HepG2 (cell line): Measurements from ENCODE around the gene SOWAHD. TPM values are rescaled to one million over a fixed set of nuclear protein-coding genes. Genes with fewer than 3 reads are reported as not detected.

Source experiments
- ATAC-seq: fragments of 200-7000 bp; cut with Tn5 transposase; 3 replicates; pipeline ENCODE4 v1.9.1; 2020; ENCODE audit warnings: mild to moderate bottlenecking, moderate library complexity
- BruUV-seq: library from RNA; stranded (reverse); fragments of 400-500 nt; replicated peaks from 2 replicates; lab custom pipeline; 2021; lab: Mats Ljungman, UMichigan
- CTCF ChIA-PET: fragments of 300-600 bp; formaldehyde crosslinking; extraction: SDS; loops from one replicate; lab custom pipeline; 2021; ENCODE audit warnings: low total read pairs, inconsistent platforms, low intra/inter-chr PET ratio; lab: Yijun Ruan, JAX
- POLR2A ChIA-PET: fragments of 350-600 bp; sonication (Branson Sonifier 250); formaldehyde crosslinking; loops from one replicate; lab custom pipeline; 2020; ENCODE audit warnings: antibody characterized with exemption, inconsistent platforms; lab: Yijun Ruan, JAX
- DNase-seq: peaks from one replicate; pipeline ENCODE4 v3.0.0-alpha.2; 2015; ENCODE audit warnings: low spot score
- FAIRE-seq: peaks from 3 replicates; lab custom pipeline; 2011; peaks lifted over from hg19 to GRCh38; lab: Jason Lieb, UNC
- H2AFZ ChIP-seq: one replicate; pipeline ENCODE4 v1.6.1; 2011; ENCODE audit warnings: low read length, inconsistent platforms
- H3K27ac ChIP-seq: fragments of 300-600 bp; 3 replicates; pipeline ENCODE4 v1.8.0; 2011; ENCODE audit warnings: mixed run types, mild to moderate bottlenecking, mixed read lengths, low read length, inconsistent platforms; ENCODE audit not compliant: insufficient read depth; ENCODE audit errors: extremely low read length
- H3K27me3 ChIP-seq, 2 experiments: fragments of 200-600 bp in 1 of 2; 2 replicates in 1 of 2; 3 replicates in 1 of 2; pipeline versions ENCODE4 v1.6.0 to v1.8.0; 2011; ENCODE audit warnings: low read length in 2 of 2, mild to moderate bottlenecking in 2 of 2, moderate library complexity in 2 of 2, inconsistent platforms in 1 of 2; ENCODE audit not compliant: insufficient read depth in 2 of 2, control insufficient read depth in 1 of 2
- H3K36me3 ChIP-seq, 2 experiments: fragments of 200-600 bp in 1 of 2; replicated peaks in 1 of 2; 2 replicates in 1 of 2; 3 replicates in 1 of 2; pipeline versions ENCODE4 v1.5.1 to v1.8.0; 2011; ENCODE audit warnings: low read length in 2 of 2, inconsistent platforms in 1 of 2; ENCODE audit not compliant: insufficient read depth in 2 of 2, control insufficient read depth in 1 of 2
- H3K4me1 ChIP-seq: 2 replicates; pipeline ENCODE4 v1.5.1; 2012; ENCODE audit warnings: low read length, inconsistent platforms; ENCODE audit not compliant: insufficient read depth
- H3K4me2 ChIP-seq: 2 replicates; pipeline ENCODE4 v1.6.0; 2011; ENCODE audit warnings: low read depth, low read length, inconsistent platforms
- H3K4me3 ChIP-seq, 3 experiments: fragments of 200-600 bp in 1 of 3; sonication (generic), shearing (Covaris generic) in 1 of 3; replicated peaks in 1 of 3; 2 replicates each; pipeline ENCODE4 v1.5.1; 2011 to 2016; ENCODE audit warnings: low read length in 3 of 3, inconsistent platforms in 2 of 3, low read depth in 2 of 3, mild to moderate bottlenecking in 2 of 3, control low read depth in 1 of 3, mixed read lengths in 1 of 3; ENCODE audit not compliant: insufficient read depth in 1 of 3
- H3K79me2 ChIP-seq: one replicate; pipeline ENCODE4 v1.6.1; 2011; ENCODE audit warnings: low read length, inconsistent platforms; ENCODE audit not compliant: insufficient read depth
- H3K9ac ChIP-seq: 2 replicates; pipeline ENCODE4 v1.6.0; 2011; ENCODE audit warnings: mild to moderate bottlenecking, low read depth, low read length, inconsistent platforms; ENCODE audit not compliant: insufficient read depth
- H3K9me3 ChIP-seq: 2 replicates; pipeline ENCODE4 v1.5.1; 2012; ENCODE audit warnings: mild to moderate bottlenecking, low read length
- H4K20me1 ChIP-seq: 2 replicates; pipeline ENCODE4 v1.6.0; 2011; ENCODE audit warnings: inconsistent platforms, mild to moderate bottlenecking, low read length, moderate library complexity; ENCODE audit not compliant: insufficient read depth
- BATF2 ChIP-seq: sonication (generic); formaldehyde crosslinking; IDR thresholded peaks from 2 replicates; pipeline ENCODE4 v1.8.0; 2022; ENCODE audit warnings: mild to moderate bottlenecking, missing genetic modification reagents, moderate library complexity
- BORCS8-MEF2B ChIP-seq: sonication (generic); formaldehyde crosslinking; IDR thresholded peaks from 2 replicates; pipeline ENCODE4 v1.8.0; 2022; ENCODE audit warnings: mild to moderate bottlenecking, missing genetic modification reagents
- FOXO1 ChIP-seq: sonication (generic); formaldehyde crosslinking; IDR thresholded peaks from 2 replicates; pipeline ENCODE4 v1.4.0; 2020; ENCODE audit warnings: missing genetic modification reagents
- HNRNPL ChIP-seq: fragments of 200-400 bp; formaldehyde crosslinking; IDR thresholded peaks from 2 replicates; pipeline ENCODE4 v1.6.1; 2017; ENCODE audit warnings: mild to moderate bottlenecking, low read depth, low read length
- NR2C2 ChIP-seq: sonication (generic); formaldehyde crosslinking; IDR thresholded peaks from 2 replicates; pipeline ENCODE4 v1.4.0; 2020; ENCODE audit warnings: missing genetic modification reagents, mild to moderate bottlenecking, moderate library complexity, borderline replicate concordance
- PHF8 ChIP-seq: sonication (generic); formaldehyde crosslinking; IDR thresholded peaks from 2 replicates; pipeline ENCODE4 v1.5.0; 2020; ENCODE audit warnings: missing genetic modification reagents
- SAP130 ChIP-seq: IDR thresholded peaks from 2 replicates; pipeline ENCODE4 v1.6.1; 2016; ENCODE audit warnings: low read depth
- TRIM22 ChIP-seq: fragments of 450-650 bp; IDR thresholded peaks from 2 replicates; pipeline ENCODE4 v1.6.1; 2017
- ZNF142 ChIP-seq: sonication (generic); formaldehyde crosslinking; IDR thresholded peaks from 2 replicates; pipeline ENCODE4 v1.4.0; 2020; ENCODE audit warnings: missing genetic modification reagents
- ZNF230 ChIP-seq: sonication (generic); formaldehyde crosslinking; IDR thresholded peaks from 2 replicates; pipeline ENCODE4 v1.4.0; 2020; ENCODE audit warnings: mild to moderate bottlenecking, missing genetic modification reagents
- ZNF3 ChIP-seq: IDR thresholded peaks from 2 replicates; pipeline ENCODE4 v1.7.0; 2017; ENCODE audit warnings: inconsistent platforms
- ZNF350 ChIP-seq: sonication (generic); formaldehyde crosslinking; IDR thresholded peaks from 2 replicates; pipeline ENCODE4 v1.4.0; 2020; ENCODE audit warnings: mild to moderate bottlenecking, low read depth, missing genetic modification reagents, borderline replicate concordance
- ZNF501 ChIP-seq: sonication (generic); formaldehyde crosslinking; IDR thresholded peaks from 2 replicates; pipeline ENCODE4 v1.5.1; 2020; ENCODE audit warnings: mild to moderate bottlenecking, moderate library complexity, missing genetic modification reagents
- WGBS: methylation state at CpG from one replicate; pipeline ENCODE4 v1.1.6; 2017; ENCODE audit warnings: low lambda C conversion rate; 5-methylcytosine and 5-hydroxymethylcytosine counted together
- in situ Hi-C: cut with HindIII; loops from 2 replicates; pipeline ENCODE4 v1.10.0; 2017; ENCODE audit warnings: low pct_unique_long_range_greater_than_20kb; ENCODE audit not compliant: extremely low pct_ligation_motif_present
- intact Hi-C: fragments of 100-400 bp; cut with micrococcal nuclease; formaldehyde crosslinking; loops from one replicate; pipeline ENCODE4 v1.10.0; 2022; ENCODE audit not compliant: unreplicated experiment
- polyA plus RNA-seq, 8 experiments: library from polyadenylated mRNA; depleted of rRNA in 3 of 8; stranded (reverse) in 7 of 8; unstranded in 1 of 8; fragments of >200 nt; fragmentation: Illumina TruSeq in 4 of 8; extraction: Trizol in 4 of 8; gene quantifications; 2 replicates each; pipeline versions ENCODE4 v1.2.1 to v1.2.3, GENCODE V29; 2011 to 2016; ENCODE audit warnings: low read depth in 4 of 8, missing spikeins in 1 of 8, mixed read lengths in 1 of 8; ENCODE audit not compliant: insufficient read depth in 1 of 8
- total RNA-seq, 5 experiments: library from RNA; depleted of rRNA; stranded (reverse); fragments of >200 nt; fragmentation: Illumina TruSeq; extraction: Trizol; gene quantifications; 2 replicates each; pipeline ENCODE4 v1.2.3, GENCODE V29; 2016; ENCODE audit warnings: low read depth in 1 of 5

Gene SOWAHD
- total and polyA plus RNA-seq, 2 of the 13 experiments (the other 11 are each of a cell fraction or from before 2014, with no cell fraction given), result 1.0 to 1.3 TPM

GRCh38 chrX:119791437-119792231, 33.2 kb downstream of the SOWAHD start, which contains the start of gene RPL39 (continued):
- TF ChIP-seq PHF8 (CRISPR knock-in tag) (peak; percentile 77), ZNF501 (peak; percentile 64), ZNF230 (CRISPR knock-in tag) (peak; percentile 31; the same call in 1 of the 2 replicates), ZNF350 (CRISPR knock-in tag) (peak; percentile 70; the same call in 1 of the 2 replicates), SAP130 (CRISPR knock-in tag) (peak; percentile 65; the same call in 1 of the 2 replicates), BORCS8-MEF2B (CRISPR knock-in tag) (peak; percentile 49; the same call in 1 of the 2 replicates), NR2C2 (CRISPR knock-in tag) (peak; percentile 40; the same call in 1 of the 2 replicates), BATF2 (CRISPR knock-in tag) (no peak), HNRNPL (peak; percentile 46; the same call in 1 of the 2 replicates)

GRCh38 chrX:119801253-119802221, 43.1 kb downstream of the SOWAHD start:
- Histone ChIP-seq H3K4me1 (no peaks in the 10 kb centered on the region), H2AFZ (no peak overlapping the region), H3K27me3 (no peaks in the 10 kb centered on the region), H3K79me2 (no peaks in the 10 kb centered on the region), H3K4me3 (no peak overlapping the region), H4K20me1 (no peaks in the 10 kb centered on the region), H3K36me3 (no peaks in the 10 kb centered on the region), H3K27ac (no peak overlapping the region), H3K9me3 (no peaks in the 10 kb centered on the region), H3K9ac (no peak overlapping the region), H3K4me2 (no peak overlapping the region)
- no peak for ATAC-seq
- no peak for DNase-seq
- CTCF ChIA-PET, result no interaction called here
- BruUV-seq, result no TSS peak
- no peak for FAIRE-seq
- intact Hi-C loops (no loop called here), in situ Hi-C loops (no loop called here)
- WGBS, result 73% methylated on average over 2 of the region's 2 CpGs
- POLR2A ChIA-PET, result no interaction called here
- TF ChIP-seq ZNF142 (CRISPR knock-in tag) (no peak), TRIM22 (no peak), ZNF3 (CRISPR knock-in tag) (no peak), FOXO1 (CRISPR knock-in tag) (no peak)
